ENCODE data around the gene LIMK2.

LIMK2 gene

DNA sequence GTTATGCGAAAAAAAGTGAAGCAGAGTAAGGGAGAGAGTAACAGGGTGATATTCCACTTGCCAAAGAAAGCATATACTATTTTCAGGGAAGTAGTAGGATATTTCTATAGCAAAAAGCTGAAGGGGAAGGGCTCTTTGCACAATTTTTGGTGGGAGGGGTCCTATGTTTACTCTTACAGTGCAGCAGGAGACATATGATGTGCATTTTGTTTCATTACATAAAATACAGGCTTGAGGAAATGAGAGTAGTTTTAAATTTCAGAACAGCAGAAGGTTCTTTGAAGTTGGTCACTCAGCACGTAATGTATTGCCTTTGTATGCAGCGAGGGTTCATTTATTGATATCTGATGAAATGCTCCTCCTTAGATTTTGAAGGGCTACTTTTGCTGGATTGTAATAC lies 83.3 kb downstream of the LIMK2 start:
- POLR2A ChIA-PET = no interaction called here
- peaks cover 0 to 58% (median 28%) of the 10 kb centered on the region in 4 experiments for H3K4me1 ChIP-seq (ENCODE audit: control extremely low read depth in 1 of 4, control insufficient read depth in 4 of 4, insufficient read depth in 4 of 4, low read length in 3 of 4)
- no peaks in the 10 kb centered on the region for H3K27me3 ChIP-seq (replicated peaks in 2 of 5; ENCODE audit: control insufficient read depth in 4 of 5, insufficient read depth in 5 of 5, low read length in 4 of 5)
- no peak for DNase-seq
- no peak overlapping the region for H3K4me3 ChIP-seq (ENCODE audit: control insufficient read depth in 1 of 7, extremely low read depth in 1 of 7, insufficient read depth in 4 of 7, low read depth in 2 of 7, low read length in 6 of 7)
- peak overlapping the region in 1 of 2 experiments; percentile 30 for H3K27ac ChIP-seq (ENCODE audit: insufficient read depth in 1 of 2, low read depth in 1 of 2, low read length in 2 of 2, poor library complexity in 1 of 2, severe bottlenecking in 2 of 2)
- no peaks in the 10 kb centered on the region for H3K9me3 ChIP-seq (ENCODE audit: control extremely low read depth in 1 of 5, control insufficient read depth in 4 of 5, insufficient read depth in 2 of 5, low read depth in 1 of 5, low read length in 4 of 5)
- CTCF ChIA-PET = interaction anchor here (2.7 to 14.7 kb wide), 2 partner anchors 16 to 84 kb away, joined by 7 to 128 read pairs; no protein-coding TSS in a partner anchor
- WGBS (ENCODE audit: insufficient coverage) = 88% methylated on average over 3 of the region's 3 CpGs
- H3K36me3 ChIP-seq (ENCODE audit: control insufficient read depth in 4 of 4, insufficient read depth in 4 of 4, low read length in 3 of 4) = no peaks in the 10 kb centered on the region

DNA sequence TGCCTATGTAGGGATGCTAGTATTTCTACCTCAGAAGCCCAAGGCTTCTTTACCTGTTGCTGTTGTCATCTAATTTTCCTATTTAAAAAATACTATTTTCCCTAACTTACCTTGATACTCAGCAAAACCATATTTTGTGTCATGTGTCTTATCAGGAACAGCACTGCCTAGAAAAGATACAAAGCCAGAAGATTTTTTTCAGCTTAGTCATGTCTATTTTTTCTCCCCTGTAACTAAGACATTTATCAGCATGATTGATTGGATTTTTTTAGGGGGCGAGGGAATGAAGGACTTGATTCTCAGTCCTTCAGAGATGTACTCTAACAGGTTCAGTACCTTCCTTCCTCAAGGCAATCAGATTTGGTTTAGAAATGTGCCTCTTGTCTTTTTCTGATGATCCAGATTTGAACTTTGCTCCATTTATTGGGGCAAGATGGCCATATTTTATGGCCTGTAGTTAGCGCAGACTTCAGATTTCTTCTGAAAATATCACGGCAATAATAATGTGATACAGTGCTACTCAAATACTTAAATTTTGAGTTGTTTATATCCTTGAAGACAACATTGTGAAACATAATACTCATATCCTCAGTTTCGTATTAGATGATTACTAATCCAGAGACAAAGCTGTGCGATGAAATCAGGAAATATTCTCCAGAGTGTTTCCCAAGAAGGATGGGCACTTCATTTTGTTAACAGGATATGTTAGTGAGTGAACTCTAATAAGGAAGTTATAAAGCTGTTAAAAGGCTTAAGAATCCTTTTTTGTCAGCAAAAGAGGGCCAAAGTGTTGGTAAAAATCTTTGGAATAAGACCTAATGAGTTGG lies 83.9 kb downstream of the LIMK2 start:
- no peaks in the 10 kb centered on the region for H3K36me3 ChIP-seq (ENCODE audit: control insufficient read depth in 4 of 4, insufficient read depth in 4 of 4, low read length in 3 of 4)
- no peaks in the 10 kb centered on the region for H3K27me3 ChIP-seq (replicated peaks in 2 of 5; ENCODE audit: control insufficient read depth in 4 of 5, insufficient read depth in 5 of 5, low read length in 4 of 5)
- POLR2A ChIA-PET = interaction anchor here (1.3 kb wide), 1 partner anchor 17 kb away, joined by 6 read pairs; no protein-coding TSS in a partner anchor
- peak in 1 of 3 donors; percentile 41 for DNase-seq
- CTCF ChIA-PET = interaction anchor here (0.5 to 14.7 kb wide), 3 partner anchors 7 to 35 kb away, joined by 3 to 128 read pairs (median 3); no protein-coding TSS in a partner anchor
- peaks cover 0 to 52% (median 23%) of the 10 kb centered on the region in 4 experiments for H3K4me1 ChIP-seq (ENCODE audit: control extremely low read depth in 1 of 4, control insufficient read depth in 4 of 4, insufficient read depth in 4 of 4, low read length in 3 of 4)
- H3K4me3 ChIP-seq (ENCODE audit: control insufficient read depth in 1 of 7, extremely low read depth in 1 of 7, insufficient read depth in 4 of 7, low read depth in 2 of 7, low read length in 6 of 7) = no peak overlapping the region
- H3K27ac ChIP-seq (ENCODE audit: insufficient read depth in 1 of 2, low read depth in 1 of 2, low read length in 2 of 2, poor library complexity in 1 of 2, severe bottlenecking in 2 of 2) = peak overlapping the region in 1 of 2 experiments; percentile 30
- H3K9me3 ChIP-seq (ENCODE audit: control extremely low read depth in 1 of 5, control insufficient read depth in 4 of 5, insufficient read depth in 2 of 5, low read depth in 1 of 5, low read length in 4 of 5) = no peaks in the 10 kb centered on the region
- WGBS (ENCODE audit: insufficient coverage) = 50% methylated on average over 1 of the region's 5 CpGs

DNA sequence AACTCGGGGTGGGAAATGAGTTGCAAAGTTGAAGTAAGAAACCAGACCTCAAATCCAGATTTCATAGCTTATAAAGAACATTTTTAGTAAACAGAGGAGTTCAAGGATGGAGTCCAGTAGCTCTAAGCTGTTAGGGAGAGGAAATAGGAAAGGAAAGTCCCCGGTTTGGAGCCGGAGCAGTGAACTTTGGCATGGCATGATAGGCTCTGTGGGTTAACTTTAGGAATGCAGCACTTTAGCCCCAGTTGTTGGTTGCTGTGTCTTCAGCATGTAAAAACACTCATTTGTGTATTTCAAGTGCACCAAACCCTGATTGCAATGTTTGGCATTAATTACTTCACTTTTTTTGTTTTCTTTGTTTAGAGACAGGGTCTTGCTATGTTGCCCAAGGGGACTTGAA lies 88.8 kb downstream of the LIMK2 start:
- Histone ChIP-seq H3K4me3 (ENCODE audit: control insufficient read depth in 1 of 7, extremely low read depth in 1 of 7, insufficient read depth in 4 of 7, low read depth in 2 of 7, low read length in 6 of 7) (no peak overlapping the region), H3K4me1 (ENCODE audit: control extremely low read depth in 1 of 4, control insufficient read depth in 4 of 4, insufficient read depth in 4 of 4, low read length in 3 of 4) (peaks cover 0 to 9% (median under 1%) of the 10 kb centered on the region in 4 experiments), H3K9me3 (ENCODE audit: control extremely low read depth in 1 of 5, control insufficient read depth in 4 of 5, insufficient read depth in 2 of 5, low read depth in 1 of 5, low read length in 4 of 5) (no peaks in the 10 kb centered on the region), H3K27me3 (replicated peaks in 2 of 5; ENCODE audit: control insufficient read depth in 4 of 5, insufficient read depth in 5 of 5, low read length in 4 of 5) (no peaks in the 10 kb centered on the region), H3K36me3 (ENCODE audit: control insufficient read depth in 4 of 4, insufficient read depth in 4 of 4, low read length in 3 of 4) (no peaks in the 10 kb centered on the region), H3K27ac (ENCODE audit: insufficient read depth in 1 of 2, low read depth in 1 of 2, low read length in 2 of 2, poor library complexity in 1 of 2, severe bottlenecking in 2 of 2) (no peak overlapping the region)
- DNase-seq = no peak
- ChIA-PET POLR2A (no interaction called here), CTCF (interaction anchor here (1.2 to 14.7 kb wide), 3 partner anchors 10 to 28 kb away, joined by 3 to 128 read pairs (median 24); partner anchors contain the start of gene PIK3IP1)
- WGBS (ENCODE audit: insufficient coverage) = 94% methylated on average over 2 of the region's 3 CpGs

DNA sequence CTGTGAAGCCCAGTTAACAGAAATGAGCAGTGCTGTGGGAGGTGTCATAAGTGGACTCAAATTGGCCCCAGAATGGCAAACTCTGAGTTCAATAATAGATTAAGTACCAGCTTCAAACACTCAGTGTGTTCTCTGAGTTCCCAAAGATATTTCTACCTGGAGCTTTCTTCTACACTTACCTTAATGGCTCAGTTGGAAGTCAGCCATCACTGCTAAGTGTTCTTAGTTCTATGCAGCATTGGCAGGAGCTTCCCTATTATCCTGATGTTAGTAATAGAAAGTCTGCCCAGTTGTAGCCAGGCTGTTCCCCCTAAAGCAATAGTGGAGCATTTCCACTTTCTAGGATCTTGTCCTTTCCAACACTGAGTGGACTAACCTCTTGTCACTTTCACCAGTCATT lies 89.9 kb downstream of the LIMK2 start:
- CTCF ChIA-PET = interaction anchor here (0.6 to 14.7 kb wide), 4 partner anchors 9 to 517 kb away, joined by 3 to 128 read pairs (median 14); partner anchors contain the start of gene PIK3IP1
- DNase-seq = no peak
- POLR2A ChIA-PET = no interaction called here
- H3K27ac ChIP-seq (ENCODE audit: insufficient read depth in 1 of 2, low read depth in 1 of 2, low read length in 2 of 2, poor library complexity in 1 of 2, severe bottlenecking in 2 of 2) = no peak overlapping the region
- no peaks in the 10 kb centered on the region for H3K27me3 ChIP-seq (replicated peaks in 2 of 5; ENCODE audit: control insufficient read depth in 4 of 5, insufficient read depth in 5 of 5, low read length in 4 of 5)
- H3K36me3 ChIP-seq (ENCODE audit: control insufficient read depth in 4 of 4, insufficient read depth in 4 of 4, low read length in 3 of 4) = no peaks in the 10 kb centered on the region
- H3K9me3 ChIP-seq (ENCODE audit: control extremely low read depth in 1 of 5, control insufficient read depth in 4 of 5, insufficient read depth in 2 of 5, low read depth in 1 of 5, low read length in 4 of 5) = no peaks in the 10 kb centered on the region
- H3K4me1 ChIP-seq (ENCODE audit: control extremely low read depth in 1 of 4, control insufficient read depth in 4 of 4, insufficient read depth in 4 of 4, low read length in 3 of 4) = no peaks in the 10 kb centered on the region
- no peak overlapping the region for H3K4me3 ChIP-seq (ENCODE audit: control insufficient read depth in 1 of 7, extremely low read depth in 1 of 7, insufficient read depth in 4 of 7, low read depth in 2 of 7, low read length in 6 of 7)

DNA sequence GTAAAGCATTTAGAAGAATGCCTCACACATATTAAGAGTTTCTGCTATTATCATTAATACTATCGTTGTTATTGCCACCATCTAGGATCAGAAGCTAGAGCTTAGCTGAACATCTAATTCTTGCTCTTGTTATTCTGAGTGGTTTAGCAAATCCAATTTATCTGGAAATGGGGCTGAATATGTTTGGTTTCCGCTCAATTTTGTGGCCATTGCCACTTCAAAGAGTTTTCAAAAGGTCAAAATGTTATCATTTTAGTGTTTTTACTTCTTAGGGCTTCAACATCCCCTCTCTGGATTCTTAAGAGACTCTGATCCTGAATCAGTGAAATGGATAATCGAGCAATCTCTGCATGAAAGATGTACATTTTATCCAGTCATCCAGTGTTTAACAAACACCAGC lies 90.4 kb downstream of the LIMK2 start:
- Histone ChIP-seq H3K27me3 (replicated peaks in 2 of 5; ENCODE audit: control insufficient read depth in 4 of 5, insufficient read depth in 5 of 5, low read length in 4 of 5) (no peaks in the 10 kb centered on the region), H3K36me3 (ENCODE audit: control insufficient read depth in 4 of 4, insufficient read depth in 4 of 4, low read length in 3 of 4) (no peaks in the 10 kb centered on the region), H3K9me3 (ENCODE audit: control extremely low read depth in 1 of 5, control insufficient read depth in 4 of 5, insufficient read depth in 2 of 5, low read depth in 1 of 5, low read length in 4 of 5) (no peaks in the 10 kb centered on the region), H3K4me3 (ENCODE audit: control insufficient read depth in 1 of 7, extremely low read depth in 1 of 7, insufficient read depth in 4 of 7, low read depth in 2 of 7, low read length in 6 of 7) (no peak overlapping the region), H3K27ac (ENCODE audit: insufficient read depth in 1 of 2, low read depth in 1 of 2, low read length in 2 of 2, poor library complexity in 1 of 2, severe bottlenecking in 2 of 2) (no peak overlapping the region), H3K4me1 (ENCODE audit: control extremely low read depth in 1 of 4, control insufficient read depth in 4 of 4, insufficient read depth in 4 of 4, low read length in 3 of 4) (no peaks in the 10 kb centered on the region)
- WGBS (ENCODE audit: insufficient coverage) = 100% methylated on average over 1 of the region's 3 CpGs
- DNase-seq = no peak
- POLR2A ChIA-PET = no interaction called here
- CTCF ChIA-PET = interaction anchor here (1.6 to 14.7 kb wide), 3 partner anchors 9 to 29 kb away, joined by 4 to 128 read pairs (median 24); partner anchors contain the start of gene PIK3IP1

DNA sequence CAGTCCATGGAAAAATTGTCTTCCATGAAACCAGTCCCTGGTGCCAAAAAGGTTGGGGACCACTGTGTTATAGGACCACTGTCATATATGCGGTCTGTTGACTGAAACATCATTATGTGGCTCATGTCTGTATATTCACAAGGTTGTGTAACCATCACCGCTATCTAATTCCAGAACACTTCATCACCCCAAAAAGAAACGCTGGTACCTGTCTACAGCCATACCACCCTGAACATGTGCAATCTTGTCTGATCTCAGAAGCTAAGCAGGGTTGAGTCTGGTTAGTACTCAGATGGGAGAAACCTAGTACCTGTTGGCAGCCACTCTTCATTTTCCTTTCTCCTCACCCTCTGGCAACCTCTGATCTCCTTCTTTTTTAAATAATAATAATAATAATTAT lies 93.1 kb downstream of the LIMK2 start:
- Histone ChIP-seq H3K4me1 (ENCODE audit: control extremely low read depth in 1 of 4, control insufficient read depth in 4 of 4, insufficient read depth in 4 of 4, low read length in 3 of 4) (no peaks in the 10 kb centered on the region), H3K4me3 (ENCODE audit: control insufficient read depth in 1 of 7, extremely low read depth in 1 of 7, insufficient read depth in 4 of 7, low read depth in 2 of 7, low read length in 6 of 7) (no peak overlapping the region), H3K36me3 (ENCODE audit: control insufficient read depth in 4 of 4, insufficient read depth in 4 of 4, low read length in 3 of 4) (no peaks in the 10 kb centered on the region), H3K9me3 (ENCODE audit: control extremely low read depth in 1 of 5, control insufficient read depth in 4 of 5, insufficient read depth in 2 of 5, low read depth in 1 of 5, low read length in 4 of 5) (no peaks in the 10 kb centered on the region), H3K27ac (ENCODE audit: insufficient read depth in 1 of 2, low read depth in 1 of 2, low read length in 2 of 2, poor library complexity in 1 of 2, severe bottlenecking in 2 of 2) (no peak overlapping the region), H3K27me3 (replicated peaks in 2 of 5; ENCODE audit: control insufficient read depth in 4 of 5, insufficient read depth in 5 of 5, low read length in 4 of 5) (no peaks in the 10 kb centered on the region)
- ChIA-PET CTCF (no interaction called here), POLR2A (no interaction called here)
- WGBS (ENCODE audit: insufficient coverage) = 100% methylated on average over 1 of the region's 3 CpGs
- no peak for DNase-seq

DNA sequence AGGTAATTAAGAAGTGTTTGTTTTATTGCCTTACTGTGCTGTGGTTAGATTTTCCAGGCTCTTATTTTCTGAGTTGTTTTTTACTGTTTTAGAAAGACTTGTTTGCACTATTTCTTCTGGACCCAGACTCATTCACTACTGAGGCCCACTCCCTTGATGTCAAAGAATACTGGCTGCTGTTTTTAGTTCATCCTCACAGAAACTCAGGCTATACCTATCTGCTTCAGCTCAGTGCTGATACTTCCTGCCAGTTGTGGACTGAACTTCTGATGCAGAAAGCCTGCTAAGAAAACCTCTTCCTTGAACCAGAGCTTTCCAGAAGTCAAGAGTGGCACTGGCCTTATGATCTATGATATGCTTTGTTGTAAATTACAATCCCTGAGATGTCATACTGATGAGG lies 96.1 kb downstream of the LIMK2 start:
- Histone ChIP-seq H3K27me3 (replicated peaks in 2 of 5; ENCODE audit: control insufficient read depth in 4 of 5, insufficient read depth in 5 of 5, low read length in 4 of 5) (no peaks in the 10 kb centered on the region), H3K4me1 (ENCODE audit: control extremely low read depth in 1 of 4, control insufficient read depth in 4 of 4, insufficient read depth in 4 of 4, low read length in 3 of 4) (no peaks in the 10 kb centered on the region), H3K4me3 (ENCODE audit: control insufficient read depth in 1 of 7, extremely low read depth in 1 of 7, insufficient read depth in 4 of 7, low read depth in 2 of 7, low read length in 6 of 7) (no peak overlapping the region), H3K36me3 (ENCODE audit: control insufficient read depth in 4 of 4, insufficient read depth in 4 of 4, low read length in 3 of 4) (no peaks in the 10 kb centered on the region), H3K9me3 (ENCODE audit: control extremely low read depth in 1 of 5, control insufficient read depth in 4 of 5, insufficient read depth in 2 of 5, low read depth in 1 of 5, low read length in 4 of 5) (no peaks in the 10 kb centered on the region), H3K27ac (ENCODE audit: insufficient read depth in 1 of 2, low read depth in 1 of 2, low read length in 2 of 2, poor library complexity in 1 of 2, severe bottlenecking in 2 of 2) (no peak overlapping the region)
- CTCF ChIA-PET = interaction anchor here (9.3 kb wide), 1 partner anchor 12 kb away, joined by 128 read pairs; the partner anchor contains the start of gene PIK3IP1
- DNase-seq = no peak
- POLR2A ChIA-PET = no interaction called here

All from common myeloid progenitor, CD34-positive (primary cell).